Kasumi-1 (cell line): ENCODE results near the gene CSH2.

Source experiments
- DNase-seq, 2 experiments: peaks; one replicate each; lab custom pipeline; 2025; lab: John Stamatoyannopoulos, UW

Gene CSH2

DNA sequence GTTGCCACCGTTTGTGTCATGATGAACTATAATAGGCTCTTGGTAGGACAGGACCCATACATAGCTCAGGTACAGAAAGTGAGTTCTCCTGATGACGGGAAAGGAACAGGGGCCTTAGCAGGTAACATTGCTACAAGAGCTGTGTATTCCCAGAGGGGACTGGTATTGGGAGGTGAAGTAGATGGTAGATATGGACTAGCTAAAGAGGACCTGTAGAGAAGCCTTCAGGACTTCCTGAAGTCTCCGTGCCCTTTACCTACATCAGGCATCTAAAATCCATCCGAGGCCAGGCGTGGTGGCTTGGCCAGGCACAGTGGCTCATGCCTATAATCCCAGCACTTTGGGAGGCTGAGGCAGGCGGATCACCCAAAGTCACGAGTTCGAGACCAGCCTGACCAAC, 18.3 kb downstream of the CSH2 start:
- DNase-seq = no peak

DNA sequence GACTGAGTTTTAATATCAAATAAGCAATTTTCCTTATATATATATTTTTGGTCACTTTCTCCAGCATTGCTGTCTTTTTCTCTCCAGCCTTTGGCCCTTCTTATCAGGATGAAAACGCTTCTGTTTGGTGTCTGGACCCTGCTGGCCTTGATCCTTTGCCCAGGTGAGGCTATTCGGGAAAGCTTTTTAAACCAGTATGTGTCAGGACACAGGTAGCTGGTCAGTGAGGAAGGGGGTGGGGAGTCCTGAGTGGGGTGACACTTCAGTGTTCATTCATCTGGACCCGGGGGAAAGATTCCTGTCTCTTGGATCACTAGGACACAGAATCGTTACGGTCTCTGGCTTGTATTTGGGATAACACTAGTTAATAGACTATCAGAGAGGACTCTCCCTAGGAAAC, 18.8 kb downstream of the CSH2 start:
- no peak for DNase-seq

GRCh38 chr17:63853260-63853659, 20.2 kb downstream of the CSH2 start:
- DNase-seq = no peak

- no peak for DNase-seq
Observed at GRCh38 chr17:63850401-63850800, 23.1 kb downstream of the CSH2 start.

- peak; percentile 98 to 99 for DNase-seq
Observed at GRCh38 chr17:63848834-63849689, 24.4 kb downstream of the CSH2 start.

GRCh38 chr17:63847525-63848249, 25.8 kb downstream of the CSH2 start:
- no peak for DNase-seq

- no peak for DNase-seq
Observed at GRCh38 chr17:63845509-63845908, 28.0 kb downstream of the CSH2 start.

GRCh38 chr17:63843910-63844677, 29.4 kb downstream of the CSH2 start:
- DNase-seq = peak in 1 of 2 experiments; percentile 59

GRCh38 chr17:63843387-63843888, 30.0 kb downstream of the CSH2 start:
- peak; percentile 68 to 75 for DNase-seq

DNA sequence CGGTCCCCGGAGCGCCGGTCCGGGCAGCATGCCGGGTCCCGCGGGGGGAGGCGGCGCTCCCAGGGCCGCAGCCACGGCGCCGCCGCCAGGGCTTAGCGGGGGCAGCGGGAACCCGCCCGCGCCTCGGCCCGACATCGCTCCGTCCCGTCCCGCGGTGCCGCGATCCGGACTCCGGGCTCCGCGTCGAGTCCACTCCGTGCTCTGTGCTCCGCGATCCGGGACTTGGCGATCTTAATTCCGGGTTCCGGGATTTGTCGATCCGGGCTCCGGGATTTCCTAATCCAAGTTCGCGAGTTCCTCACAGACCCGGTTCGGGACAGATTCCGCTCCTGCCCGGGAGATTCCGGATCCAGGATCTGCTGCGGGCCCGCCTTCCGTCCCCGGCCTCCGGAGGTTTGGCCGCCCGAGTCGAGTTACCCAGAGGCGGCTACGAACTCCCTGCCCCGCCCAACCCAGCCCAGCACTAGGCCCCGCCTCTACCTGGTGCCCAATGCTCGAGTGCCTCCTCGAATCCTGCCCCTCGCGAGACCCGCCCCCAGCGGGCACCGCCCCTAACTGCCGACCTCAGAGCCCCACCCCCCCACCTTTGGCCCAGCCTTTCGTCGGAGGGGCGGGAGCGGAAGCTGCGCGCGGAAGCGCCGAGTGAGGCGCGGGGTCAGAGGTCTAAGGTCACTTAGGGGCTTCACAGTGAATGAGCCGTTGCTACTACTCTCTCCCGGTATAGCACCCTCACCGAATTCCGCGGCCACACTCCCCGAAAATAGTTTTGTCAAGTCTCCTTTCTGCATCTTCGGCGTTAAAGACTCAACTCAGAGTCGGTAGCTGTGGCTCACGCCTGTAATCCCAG, 30.7 kb downstream of the CSH2 start, which contains the start of gene SMARCD2:
SMARCD2 (minus strand) TSS at position 146 of the 847 bp plus-strand sequence; CDS start at position 135, 11 bp downstream.
- peak; percentile 97 to 99 for DNase-seq

- DNase-seq = peak in 1 of 2 experiments; percentile 58
Observed at GRCh38 chr17:63842173-63842539, 31.3 kb downstream of the CSH2 start.

DNA sequence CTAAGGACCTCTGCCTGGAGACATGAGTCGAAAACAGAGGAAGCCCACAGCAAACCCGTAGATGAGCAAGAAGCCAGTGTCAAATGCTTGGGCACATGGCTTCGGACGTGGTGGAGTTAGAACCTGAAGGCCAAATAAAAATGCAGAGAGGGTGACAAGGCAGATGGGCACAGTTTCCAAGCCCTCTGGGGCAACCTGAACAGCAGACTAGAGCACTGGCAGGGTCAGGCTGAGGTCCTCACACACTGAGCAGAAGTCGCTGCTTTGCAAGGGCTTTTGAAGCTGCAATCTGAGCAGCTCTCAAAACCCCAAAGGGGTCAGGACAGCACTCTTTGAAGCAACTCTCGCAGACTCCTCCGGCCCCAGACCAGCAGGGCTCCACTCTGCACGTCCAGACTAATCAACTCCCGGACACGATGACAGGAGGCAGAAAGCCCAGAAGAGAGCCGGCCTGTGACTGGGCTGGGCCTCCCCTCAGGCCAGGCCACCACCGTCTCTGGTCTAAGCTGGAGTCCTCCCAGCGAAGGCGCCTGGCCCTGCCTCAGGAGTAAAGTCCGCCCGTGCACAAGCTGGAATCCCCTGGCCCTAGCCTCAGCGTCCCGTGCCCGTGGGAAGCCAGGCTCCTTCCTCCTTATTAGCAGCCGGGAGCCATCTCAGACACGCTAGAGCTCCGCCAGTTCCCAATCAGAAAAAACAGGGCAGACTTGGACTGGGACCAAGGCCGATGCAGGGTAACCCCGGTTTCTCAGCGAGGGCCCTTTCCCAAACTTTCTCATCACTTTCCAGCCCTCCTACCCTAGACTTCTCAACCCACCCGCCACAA, 31.9 kb downstream of the CSH2 start:
- no peak for DNase-seq

- no peak for DNase-seq
Observed at GRCh38 chr17:63840591-63841349, 32.7 kb downstream of the CSH2 start.

DNA sequence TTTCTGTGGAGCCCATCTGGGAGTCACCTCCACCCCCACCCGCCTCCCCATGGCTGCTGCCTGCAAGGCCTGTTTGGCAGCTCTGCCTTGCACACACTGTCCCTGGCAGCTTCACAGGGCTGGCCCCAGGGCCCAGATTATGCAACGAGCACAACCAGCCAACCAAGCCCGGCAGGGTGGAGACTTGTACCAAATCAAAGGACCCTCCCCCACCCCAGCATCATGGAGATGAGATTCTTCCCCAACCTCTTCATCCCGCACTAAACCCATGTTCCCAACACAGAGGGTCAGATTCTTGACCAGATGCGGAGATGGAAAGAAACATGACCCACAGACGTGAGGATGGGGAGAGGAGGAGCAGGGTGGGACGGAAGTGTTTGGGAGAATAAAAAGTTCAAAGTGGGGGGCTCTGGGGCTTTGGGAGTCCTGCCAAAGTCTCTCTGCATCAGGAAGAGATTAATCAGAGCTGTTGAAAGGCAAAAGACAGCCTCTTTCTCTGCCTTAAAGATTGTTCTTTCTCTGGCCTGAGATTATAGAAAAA, 34.8 kb downstream of the CSH2 start:
- DNase-seq = no peak

DNA sequence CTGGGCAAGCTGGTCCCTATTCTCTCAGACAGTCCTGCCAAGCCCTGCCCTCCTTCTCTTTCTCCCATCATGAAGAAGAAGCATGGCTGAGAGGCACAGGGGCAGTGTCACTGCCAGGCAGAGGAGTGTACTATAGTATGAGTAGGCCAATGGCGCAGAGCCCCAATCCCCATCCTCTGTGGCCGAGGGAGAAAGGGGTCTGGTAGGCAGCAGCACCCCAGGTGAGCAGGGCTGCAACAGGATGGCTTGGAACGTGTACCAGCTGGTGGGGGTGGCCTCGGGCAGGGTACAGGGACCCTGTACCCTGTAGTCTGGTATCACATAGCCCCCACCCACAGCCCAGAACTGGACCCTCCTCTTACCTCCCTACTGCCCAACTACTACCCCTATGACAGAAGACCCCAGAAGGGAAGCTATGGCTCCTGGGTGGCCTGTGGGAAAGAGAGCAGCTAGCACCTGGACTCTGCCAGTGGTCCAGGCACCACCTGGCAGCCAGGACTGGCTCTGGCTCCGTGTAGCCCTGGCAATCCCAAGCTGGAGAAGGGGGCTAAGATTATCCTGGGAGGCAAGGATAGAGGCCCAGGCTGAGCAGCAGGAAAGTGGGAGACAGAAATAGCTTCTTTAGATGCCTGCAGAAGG, 35.4 kb downstream of the CSH2 start:
- no peak for DNase-seq

GRCh38 chr17:63837480-63837879, 36.0 kb downstream of the CSH2 start:
- no peak for DNase-seq

DNA sequence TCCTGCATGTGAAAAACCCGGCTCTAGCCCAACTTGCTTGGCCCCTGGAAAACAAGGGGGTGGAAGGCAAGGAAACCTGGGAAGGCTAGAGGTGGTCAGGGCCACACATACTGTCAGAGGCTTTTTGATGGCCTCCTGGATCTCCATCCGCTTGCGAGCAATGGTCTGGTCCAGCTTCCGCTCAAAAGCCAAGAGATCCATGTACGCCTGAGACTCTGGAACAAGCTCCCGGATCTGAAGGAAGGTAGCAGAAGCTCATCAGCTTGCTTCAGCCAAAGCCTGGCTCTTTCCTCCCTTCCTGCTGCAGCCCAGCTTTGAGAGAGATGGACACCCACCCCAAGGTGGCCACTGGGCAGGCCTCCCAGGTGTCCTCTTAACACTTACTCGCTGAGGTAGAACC, 36.7 kb downstream of the CSH2 start:
- no peak for DNase-seq

- no peak for DNase-seq
Observed at GRCh38 chr17:63835167-63835720, 38.2 kb downstream of the CSH2 start.
